Panc1 (cell line): ENCODE measurements around the gene SCAMP5. TPM values are rescaled to one million over a fixed set of nuclear protein-coding genes. Genes with fewer than 3 reads are reported as not detected.

Experiments used
- ATAC-seq: fragments of 200-7000 bp; cut with Tn5 transposase; 2 replicates; pipeline ENCODE4 v1.9.1; 2020; ENCODE audit warnings: mild to moderate bottlenecking, moderate library complexity
- BruUV-seq: library from RNA; stranded (reverse); fragments of 400-500 nt; replicated peaks from 2 replicates; lab custom pipeline; 2021; lab: Mats Ljungman, UMichigan
- CTCF ChIA-PET: fragments of 300-600 bp; sonication (Branson Sonifier 250); formaldehyde crosslinking; loops from one replicate; lab custom pipeline; 2022; ENCODE audit warnings: antibody characterized with exemption; lab: Charles Lee
- POLR2A ChIA-PET: fragments of 300-600 bp; sonication (Branson Sonifier 250); formaldehyde crosslinking; loops from one replicate; lab custom pipeline; 2022; ENCODE audit warnings: antibody characterized with exemption; lab: Charles Lee
- DNase-seq: peaks from one replicate; pipeline ENCODE4 v3.0.0-alpha.2; 2010; ENCODE audit warnings: low read depth, low spot score
- H3K27ac ChIP-seq: 2 replicates; pipeline ENCODE4 v1.5.1; 2011; ENCODE audit warnings: mild to moderate bottlenecking, low read length, inconsistent platforms
- H3K27me3 ChIP-seq: fragments of 200-500 bp; sonication (Bioruptor generic); 2 replicates; pipeline ENCODE4 v1.6.0; 2014; ENCODE audit warnings: low read length, inconsistent platforms; ENCODE audit not compliant: control insufficient read depth, insufficient read depth
- H3K36me3 ChIP-seq: fragments of 200-500 bp; sonication (Bioruptor generic); 2 replicates; pipeline ENCODE4 v1.5.1; 2014; ENCODE audit warnings: inconsistent platforms, mild to moderate bottlenecking, low read length, moderate library complexity; ENCODE audit not compliant: control insufficient read depth, insufficient read depth
- H3K4me1 ChIP-seq: 2 replicates; pipeline ENCODE4 v1.5.1; 2011; ENCODE audit warnings: inconsistent platforms, mild to moderate bottlenecking, low read length, moderate library complexity; ENCODE audit not compliant: control insufficient read depth, insufficient read depth
- H3K4me3 ChIP-seq, 2 experiments: 2 replicates each; pipeline ENCODE4 v1.5.1; 2011 to 2012; ENCODE audit warnings: low read depth in 2 of 2, low read length in 2 of 2, mild to moderate bottlenecking in 2 of 2, inconsistent platforms in 1 of 2, moderate library complexity in 1 of 2
- H3K9me3 ChIP-seq: fragments of 200-500 bp; sonication (Bioruptor generic); 2 replicates; pipeline ENCODE4 v1.5.1; 2014; ENCODE audit warnings: low read depth, mild to moderate bottlenecking, inconsistent platforms, low read length, moderate library complexity; ENCODE audit not compliant: control insufficient read depth, insufficient read depth
- POLR2AphosphoS5 ChIP-seq: IDR thresholded peaks from 2 replicates; pipeline ENCODE4 v1.6.1; 2012; ENCODE audit warnings: mild to moderate bottlenecking, low read depth, low read length, moderate library complexity
- REST ChIP-seq, 2 experiments: IDR thresholded peaks; 2 replicates each; pipeline ENCODE4 v1.6.1; 2011 to 2012; ENCODE audit warnings: low read depth in 2 of 2, control low read depth in 1 of 2, low read length in 1 of 2, mild to moderate bottlenecking in 1 of 2, moderate library complexity in 1 of 2; ENCODE audit not compliant: insufficient read depth in 1 of 2
- SIN3A ChIP-seq: IDR thresholded peaks from 2 replicates; pipeline ENCODE4 v1.6.1; 2012; ENCODE audit warnings: low read depth, mild to moderate bottlenecking, low read length, moderate library complexity, borderline replicate concordance; ENCODE audit not compliant: insufficient read depth
- TCF7L2 ChIP-seq: IDR thresholded peaks from 2 replicates; pipeline ENCODE4 v1.6.1; 2011; ENCODE audit warnings: mild to moderate bottlenecking, low read depth, low read length, inconsistent platforms
- in situ Hi-C: cut with HindIII; loops from 2 replicates; pipeline ENCODE4 v1.10.0; 2016; ENCODE audit warnings: low sequenced_read_pairs, low pct_unique_long_range_greater_than_20kb
- intact Hi-C: fragments of 100-400 bp; cut with micrococcal nuclease; formaldehyde crosslinking; loops from one replicate; pipeline ENCODE4 v1.10.0; 2022; ENCODE audit not compliant: unreplicated experiment
- total RNA-seq: library from RNA; stranded (reverse); gene quantifications from one replicate; pipeline ENCODE4 v1.2.1, GENCODE V29; 2021; ENCODE audit not compliant: unreplicated experiment
- TF ChIP-seq, protein P1 (sequence below): fragments of 450-650 bp; IDR thresholded peaks from 2 replicates; pipeline ENCODE4 v1.5.1; 2017; ENCODE audit warnings: mild to moderate bottlenecking

Gene SCAMP5
- total RNA-seq, 1 experiment from 2014 or later = 11.2 TPM

- in situ Hi-C loops = no loop called here
- Histone ChIP-seq H3K36me3 (no peaks in the 10 kb centered on the region), H3K4me1 (peaks cover 3% of the 10 kb centered on the region; the same call in 1 of the 2 replicates), H3K9me3 (no peaks in the 10 kb centered on the region), H3K27me3 (peaks cover 5% of the 10 kb centered on the region; the same call in 1 of the 2 replicates), H3K27ac (no peak overlapping the region), H3K4me3 (no peak overlapping the region)
- intact Hi-C loops = no loop called here
- POLR2A ChIA-PET = no interaction called here
- DNase-seq (no peak), ATAC-seq (no peak)
- TF ChIP-seq, protein P1, sequence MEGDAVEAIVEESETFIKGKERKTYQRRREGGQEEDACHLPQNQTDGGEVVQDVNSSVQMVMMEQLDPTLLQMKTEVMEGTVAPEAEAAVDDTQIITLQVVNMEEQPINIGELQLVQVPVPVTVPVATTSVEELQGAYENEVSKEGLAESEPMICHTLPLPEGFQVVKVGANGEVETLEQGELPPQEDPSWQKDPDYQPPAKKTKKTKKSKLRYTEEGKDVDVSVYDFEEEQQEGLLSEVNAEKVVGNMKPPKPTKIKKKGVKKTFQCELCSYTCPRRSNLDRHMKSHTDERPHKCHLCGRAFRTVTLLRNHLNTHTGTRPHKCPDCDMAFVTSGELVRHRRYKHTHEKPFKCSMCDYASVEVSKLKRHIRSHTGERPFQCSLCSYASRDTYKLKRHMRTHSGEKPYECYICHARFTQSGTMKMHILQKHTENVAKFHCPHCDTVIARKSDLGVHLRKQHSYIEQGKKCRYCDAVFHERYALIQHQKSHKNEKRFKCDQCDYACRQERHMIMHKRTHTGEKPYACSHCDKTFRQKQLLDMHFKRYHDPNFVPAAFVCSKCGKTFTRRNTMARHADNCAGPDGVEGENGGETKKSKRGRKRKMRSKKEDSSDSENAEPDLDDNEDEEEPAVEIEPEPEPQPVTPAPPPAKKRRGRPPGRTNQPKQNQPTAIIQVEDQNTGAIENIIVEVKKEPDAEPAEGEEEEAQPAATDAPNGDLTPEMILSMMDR = no peak
- TF ChIP-seq SIN3A = no peak
- TF ChIP-seq POLR2AphosphoS5 = no peak
- TF ChIP-seq REST (IDR thresholded peaks at IDR 0.05; ENCODE audit: insufficient read depth in 1 of 2, low read depth in 2 of 2, low read length in 1 of 2) = no peak
- TF ChIP-seq TCF7L2 = no peak
- CTCF ChIA-PET = interaction anchor here (0.7 kb wide), 1 partner anchor 163 kb away, joined by 3 read pairs; no protein-coding TSS in a partner anchor
- BruUV-seq = no TSS peak
These were observed 1.1 kb upstream of the SCAMP5 start for GRCh38 chr15:74994236-74994635.

GRCh38 chr15:74994685-74995084 is 678 bp upstream of the SCAMP5 start:
- in situ Hi-C loops = no loop called here
- TF ChIP-seq POLR2AphosphoS5 = no peak
- TF ChIP-seq, protein P1 = no peak
- no peak for TF ChIP-seq TCF7L2
- no peak for TF ChIP-seq REST (IDR thresholded peaks at IDR 0.05; ENCODE audit: insufficient read depth in 1 of 2, low read depth in 2 of 2, low read length in 1 of 2)
- TF ChIP-seq SIN3A = no peak
- H3K36me3 ChIP-seq = no peaks in the 10 kb centered on the region
- CTCF ChIA-PET = interaction anchor here (0.5 to 0.7 kb wide), 2 partner anchors 162 to 415 kb away, joined by 3 read pairs; no protein-coding TSS in a partner anchor
- peak overlapping the region; percentile 54 to 57 for H3K4me3 ChIP-seq
- POLR2A ChIA-PET = no interaction called here
- peaks cover 5% of the 10 kb centered on the region; the same call in 1 of the 2 replicates for H3K27me3 ChIP-seq
- DNase-seq (no peak), ATAC-seq (no peak)
- peaks cover 3% of the 10 kb centered on the region; the same call in 1 of the 2 replicates for H3K4me1 ChIP-seq
- H3K27ac ChIP-seq = no peak overlapping the region
- intact Hi-C loops = no loop called here
- no peaks in the 10 kb centered on the region for H3K9me3 ChIP-seq
- no TSS peak for BruUV-seq
